H1 (cell line): ENCODE results near the gene ARID3B. TPM values are rescaled to one million over a fixed set of nuclear protein-coding genes. Genes with fewer than 3 reads are reported as not detected.
A peak's percentile ranks its signal among the peaks of the same experiment; 100 is the strongest.

Experiments
- CTCF ChIA-PET: fragments of 300-600 bp; sonication (Branson Sonifier 250); formaldehyde crosslinking; loops from one replicate; lab custom pipeline; 2021; ENCODE audit not compliant: partially characterized antibody; lab: Charles Lee
- POLR2A ChIA-PET: fragments of 300-600 bp; sonication (Branson Sonifier 250); formaldehyde crosslinking; loops from one replicate; lab custom pipeline; 2021; ENCODE audit warnings: inconsistent platforms; ENCODE audit not compliant: partially characterized antibody; lab: Charles Lee
- DNase-seq, 2 experiments: peaks; one replicate each; pipeline versions ENCODE4 v3.0.0 to v3.0.0-alpha.2; 2010 to 2022; ENCODE audit warnings: low spot score in 2 of 2, low read depth in 1 of 2, mixed read lengths in 1 of 2
- FAIRE-seq: peaks from 2 replicates; lab custom pipeline; 2011; peaks lifted over from hg19 to GRCh38; lab: Jason Lieb, UNC
- H2AFZ ChIP-seq: 2 replicates; pipeline ENCODE4 v1.8.1; 2012; ENCODE audit warnings: low read length, inconsistent platforms
- H2AK5ac ChIP-seq: 2 replicates; pipeline ENCODE4 v1.6.1; 2013; ENCODE audit warnings: low read depth, low read length
- H2BK120ac ChIP-seq: replicated peaks from 2 replicates; pipeline ENCODE3; 2013; ENCODE audit warnings: low read depth, low read length, inconsistent platforms
- H2BK12ac ChIP-seq: 2 replicates; pipeline ENCODE4 v1.6.1; 2013; ENCODE audit warnings: low read depth, low read length
- H2BK15ac ChIP-seq: 2 replicates; pipeline ENCODE4 v1.6.1; 2013; ENCODE audit warnings: low read length
- H2BK20ac ChIP-seq: 2 replicates; pipeline ENCODE4 v1.6.1; 2013; ENCODE audit warnings: low read length
- H2BK5ac ChIP-seq: 2 replicates; pipeline ENCODE4 v1.6.1; 2013; ENCODE audit warnings: low read depth, low read length
- H3K14ac ChIP-seq: 2 replicates; pipeline ENCODE4 v1.6.1; 2013; ENCODE audit warnings: inconsistent platforms; ENCODE audit not compliant: insufficient read length
- H3K18ac ChIP-seq: 2 replicates; pipeline ENCODE4 v1.6.1; 2013; ENCODE audit warnings: low read length; ENCODE audit errors: extremely low read depth
- H3K23ac ChIP-seq: 2 replicates; pipeline ENCODE4 v1.6.1; 2013; ENCODE audit warnings: inconsistent platforms; ENCODE audit not compliant: insufficient read length
- H3K23me2 ChIP-seq: 2 replicates; pipeline ENCODE4 v1.6.1; 2013; ENCODE audit warnings: low read depth, low read length
- H3K27ac ChIP-seq: 2 replicates; pipeline ENCODE4 v1.6.1; 2011; ENCODE audit warnings: low read depth, low read length, inconsistent platforms
- H3K27me3 ChIP-seq, 4 experiments: replicated peaks in 1 of 4; 1 replicate in 1 of 4; 2 replicates in 3 of 4; pipeline versions ENCODE4 v1.6.1 to v1.8.1; 2011 to 2013; ENCODE audit warnings: low read length in 3 of 4, mild to moderate bottlenecking in 3 of 4, inconsistent platforms in 2 of 4, mixed read lengths in 2 of 4, moderate library complexity in 1 of 4; ENCODE audit not compliant: control insufficient read depth in 3 of 4, insufficient read depth in 3 of 4; ENCODE audit errors: extremely low read depth in 1 of 4
- H3K36me3 ChIP-seq, 4 experiments: 2 replicates each; pipeline versions ENCODE4 v1.6.1 to v1.8.1; 2011 to 2013; ENCODE audit warnings: mild to moderate bottlenecking in 4 of 4, low read length in 3 of 4, moderate library complexity in 2 of 4, control low read depth in 1 of 4, inconsistent platforms in 1 of 4; ENCODE audit not compliant: insufficient read depth in 4 of 4, control insufficient read depth in 2 of 4
- H3K4ac ChIP-seq: replicated peaks from 2 replicates; pipeline ENCODE3; 2013; ENCODE audit warnings: low read length, low read depth, mixed read lengths, inconsistent platforms; ENCODE audit not compliant: insufficient read length
- H3K4me1 ChIP-seq, 4 experiments: replicated peaks in 1 of 4; 1 replicate in 1 of 4; 2 replicates in 3 of 4; pipeline versions ENCODE4 v1.6.1 to v1.8.1; 2011 to 2013; ENCODE audit warnings: low read length in 3 of 4, inconsistent platforms in 2 of 4, mixed read lengths in 1 of 4; ENCODE audit not compliant: insufficient read depth in 4 of 4, control insufficient read depth in 3 of 4
- H3K4me2 ChIP-seq, 2 experiments: 2 replicates each; pipeline versions ENCODE4 v1.6.1 to v1.8.1; 2011 to 2013; ENCODE audit warnings: low read depth in 2 of 2, low read length in 2 of 2, control low read depth in 1 of 2, inconsistent platforms in 1 of 2, mild to moderate bottlenecking in 1 of 2; ENCODE audit not compliant: insufficient read depth in 1 of 2
- H3K4me3 ChIP-seq, 4 experiments: fragments of 200-600, 300-600 bp in 1 of 4; sonication (generic), shearing (Covaris generic), sonication (Bioruptor Twin) in 1 of 4; 2 replicates each; pipeline versions ENCODE4 v1.5.1 to v1.8.1; 2011 to 2016; ENCODE audit warnings: low read length in 4 of 4, low read depth in 3 of 4, control low read depth in 2 of 4, inconsistent platforms in 2 of 4, mild to moderate bottlenecking in 2 of 4, mixed read lengths in 1 of 4, moderate library complexity in 1 of 4; ENCODE audit not compliant: insufficient read depth in 2 of 4; ENCODE audit errors: extremely low read depth in 1 of 4
- H3K56ac ChIP-seq: replicated peaks from 2 replicates; pipeline ENCODE3; 2013; ENCODE audit warnings: low read depth, mild to moderate bottlenecking, mixed read lengths, low read length, inconsistent platforms; ENCODE audit not compliant: insufficient read length
- H3K79me1 ChIP-seq: 2 replicates; pipeline ENCODE4 v1.6.1; 2013; ENCODE audit warnings: low read depth, low read length, control low read depth
- H3K79me2 ChIP-seq, 2 experiments: 2 replicates each; pipeline versions ENCODE4 v1.6.1 to v1.8.1; 2012 to 2013; ENCODE audit warnings: low read length in 2 of 2, mild to moderate bottlenecking in 2 of 2, inconsistent platforms in 1 of 2; ENCODE audit not compliant: insufficient read depth in 2 of 2, control insufficient read depth in 1 of 2
- H3K9ac ChIP-seq, 4 experiments: replicated peaks in 1 of 4; 1 replicate in 1 of 4; 2 replicates in 3 of 4; pipeline versions ENCODE4 v1.6.1 to v1.8.1; 2011 to 2013; ENCODE audit warnings: low read depth in 3 of 4, low read length in 3 of 4, control low read depth in 2 of 4, mild to moderate bottlenecking in 2 of 4, moderate library complexity in 2 of 4, inconsistent platforms in 1 of 4; ENCODE audit errors: extremely low read depth in 1 of 4
- H3K9me3 ChIP-seq, 2 experiments: 2 replicates each; pipeline versions ENCODE4 v1.6.1 to v1.8.1; 2012 to 2013; ENCODE audit warnings: mild to moderate bottlenecking in 2 of 2, moderate library complexity in 2 of 2, control low read depth in 1 of 2, inconsistent platforms in 1 of 2, low read depth in 1 of 2, low read length in 1 of 2, mixed read lengths in 1 of 2; ENCODE audit not compliant: insufficient read depth in 2 of 2
- H4K20me1 ChIP-seq, 2 experiments: replicated peaks in 1 of 2; 2 replicates each; pipeline versions ENCODE3 to v1.8.1; 2011 to 2013; ENCODE audit warnings: inconsistent platforms in 2 of 2, low read length in 2 of 2, mild to moderate bottlenecking in 1 of 2; ENCODE audit not compliant: insufficient read depth in 2 of 2, control insufficient read depth in 1 of 2
- H4K5ac ChIP-seq: 2 replicates; pipeline ENCODE4 v1.6.1; 2013; ENCODE audit warnings: low read length, low read depth, mixed read lengths, inconsistent platforms; ENCODE audit not compliant: insufficient read length
- H4K8ac ChIP-seq: 2 replicates; pipeline ENCODE4 v1.8.0; 2013; ENCODE audit warnings: mild to moderate bottlenecking, moderate library complexity, low read length, inconsistent platforms; ENCODE audit not compliant: insufficient read depth; ENCODE audit errors: extremely low read depth
- H4K91ac ChIP-seq: replicated peaks from 2 replicates; pipeline ENCODE3; 2013; ENCODE audit warnings: low read length, mixed read lengths, inconsistent platforms; ENCODE audit not compliant: insufficient read length
- ASH2L ChIP-seq: fragments of 200-600, 300-600 bp; sonication (generic); IDR thresholded peaks from one replicate; pipeline ENCODE4 v1.7.1; 2017; ENCODE audit warnings: low read length
- CBX5 ChIP-seq: fragments of 300-800, 300-1000 bp; sonication (generic); IDR thresholded peaks from 2 replicates; pipeline ENCODE4 v1.7.1; 2016; ENCODE audit warnings: antibody characterized with exemption, low read length, low read depth
- CREB1 ChIP-seq: IDR thresholded peaks from 2 replicates; pipeline ENCODE4 v1.6.1; 2012; ENCODE audit warnings: inconsistent platforms
- KDM1A ChIP-seq: fragments of 200-600, 300-600 bp; sonication (generic); IDR thresholded peaks from 2 replicates; pipeline ENCODE4 v1.7.1; 2016; ENCODE audit warnings: mild to moderate bottlenecking, low read length, borderline replicate concordance
- MAFK ChIP-seq: IDR thresholded peaks from 2 replicates; pipeline ENCODE4 v1.6.1; 2012; ENCODE audit warnings: low read depth, mild to moderate bottlenecking, improper control_type of control experiment, low read length
- NANOG ChIP-seq: IDR thresholded peaks from 2 replicates; pipeline ENCODE4 v1.6.1; 2011; ENCODE audit warnings: low read length, low read depth, mild to moderate bottlenecking, inconsistent platforms; ENCODE audit not compliant: insufficient read depth, poor library complexity, severe bottlenecking
- RBBP5 ChIP-seq: IDR thresholded peaks from 2 replicates; pipeline ENCODE4 v1.7.1; 2012; ENCODE audit warnings: low read depth, mild to moderate bottlenecking, inconsistent platforms, low read length, moderate library complexity, borderline replicate concordance
- RNF2 ChIP-seq: fragments of 200-900, 300-1000 bp; sonication (generic); IDR thresholded peaks from 2 replicates; pipeline ENCODE4 v1.7.1; 2016; ENCODE audit warnings: borderline replicate concordance, low read depth, mild to moderate bottlenecking, antibody characterized with exemption, low read length; ENCODE audit not compliant: poor library complexity, severe bottlenecking; ENCODE audit errors: missing control alignments
- SIN3A ChIP-seq, 2 experiments: IDR thresholded peaks in 1 of 2; conservative IDR thresholded peaks in 1 of 2; 2 replicates each; pipeline ENCODE4 v1.6.1; 2011 to 2012; ENCODE audit warnings: low read length in 2 of 2, improper control_type of control experiment in 1 of 2, low read depth in 1 of 2, mild to moderate bottlenecking in 1 of 2
- SIX5 ChIP-seq: IDR thresholded peaks from 2 replicates; pipeline ENCODE4 v1.6.1; 2011; ENCODE audit warnings: mild to moderate bottlenecking, low read depth, low read length
- SP1 ChIP-seq: IDR thresholded peaks from 2 replicates; pipeline ENCODE4 v1.6.1; 2011; ENCODE audit warnings: low read depth, low read length
- SUZ12 ChIP-seq: fragments of 200-600 bp; sonication (generic); IDR thresholded peaks from 2 replicates; pipeline ENCODE4 v1.6.1; 2012; ENCODE audit warnings: mild to moderate bottlenecking, inconsistent platforms, low read length, moderate library complexity, mixed read lengths
- WGBS, 2 experiments: shearing (Covaris generic) in 1 of 2; methylation state at CpG; one replicate each; pipeline versions ENCODE4 v1.1.6 to v1.1.7; 2013 to 2015; ENCODE audit warnings: low lambda C conversion rate in 2 of 2, mixed read lengths in 2 of 2, inconsistent platforms in 1 of 2, low coverage in 1 of 2, missing lambda C conversion rate in 1 of 2; ENCODE audit not compliant: insufficient replicate concordance in 2 of 2, insufficient coverage in 1 of 2, insufficient read length in 1 of 2; ENCODE audit errors: extremely low coverage in 1 of 2, missing lambda C conversion rate in 1 of 2; 5-methylcytosine and 5-hydroxymethylcytosine counted together
- polyA plus RNA-seq, 7 experiments: library from polyadenylated mRNA; depleted of rRNA in 3 of 7; stranded (reverse) in 5 of 7; unstranded in 2 of 7; fragments of >200 nt in 5 of 7; fragments of 200-250 nt in 2 of 7; gene quantifications; 1 replicate in 5 of 7; 2 replicates in 1 of 7; 4 replicates in 1 of 7; pipeline versions ENCODE4 v1.2.1 to v1.2.3, GENCODE V29; 2011 to 2013; ENCODE audit warnings: missing spikeins in 2 of 7, mixed read lengths in 2 of 7
- total RNA-seq: library from RNA; stranded (reverse); fragmentation: NEBNext Ultra II Directional; extraction: Animal tissue kit (Norgen Biotek cat#: 25700); gene quantifications from 2 replicates; pipeline ENCODE4 v1.2.1, GENCODE V29; 2021

The ARID3B gene
- total and polyA plus RNA-seq, 2 of the 8 experiments (the other 6 are each of a cell fraction or from before 2014, with no cell fraction given): 81.0 to 115 TPM

DNA sequence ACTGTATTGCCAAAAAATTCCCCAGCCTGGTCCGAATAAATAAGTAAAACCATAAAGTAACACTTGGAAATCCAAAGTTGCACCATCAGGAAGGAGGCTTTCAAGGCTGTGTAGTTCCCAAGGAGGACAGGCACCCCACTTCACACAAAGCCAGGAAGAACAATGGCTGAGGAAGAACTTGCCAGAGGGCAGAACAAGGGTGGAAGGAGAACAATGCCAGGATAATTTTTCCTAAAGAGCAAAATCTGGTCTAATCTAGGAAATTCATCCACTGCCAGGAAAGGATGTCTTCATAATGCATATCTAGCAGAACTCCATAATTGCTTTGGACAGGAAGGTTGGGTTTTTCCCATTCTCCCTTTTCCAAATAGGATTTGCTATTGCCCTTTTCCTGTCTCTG lies 15.7 kb upstream of the ARID3B start:
- POLR2A ChIA-PET: no interaction called here
- no peak for DNase-seq

More for the DNA sequence above, 15.7 kb upstream of the ARID3B start:
- Histone ChIP-seq H3K36me3 (no peaks in the 10 kb centered on the region), H3K27ac (no peak overlapping the region), H2BK15ac (0 out of 2 replicates have a peak overlapping the region, but pooled peaks have one; percentile 72), H2AFZ (no peak overlapping the region), H2AK5ac (0 out of 2 replicates have a peak overlapping the region, but pooled peaks have one; percentile 86), H3K23ac (no peak overlapping the region), H3K9me3 (no peaks in the 10 kb centered on the region), H4K5ac (no peak overlapping the region), H3K4me1 (peaks cover 0 to 3% (median 2%) of the 10 kb centered on the region in 4 experiments; a peak in 3 of 7 replicates), H4K91ac (no peak overlapping the region), H4K8ac (no peak overlapping the region), H3K79me1 (no peaks in the 10 kb centered on the region), H4K20me1 (no peaks in the 10 kb centered on the region), H3K56ac (no peak overlapping the region), H3K79me2 (no peaks in the 10 kb centered on the region), H2BK12ac (no peak overlapping the region), H2BK20ac (peak overlapping the region; percentile 72), H2BK5ac (no peak overlapping the region), H2BK120ac (no peak overlapping the region), H3K18ac (no peak overlapping the region), H3K9ac (no peak overlapping the region), H3K4me3 (no peak overlapping the region), H3K4me2 (no peak overlapping the region), H3K4ac (no peak overlapping the region), H3K14ac (no peak overlapping the region), H3K23me2 (no peaks in the 10 kb centered on the region; the same call in 1 of the 2 replicates), H3K27me3 (no peaks in the 10 kb centered on the region)
- 72% methylated on average over 1 of the region's 1 CpG; no CpG with 5 or more reads in 1 of the 2 experiments for WGBS, 2 experiments
- CTCF ChIA-PET: interaction anchor here (0.6 kb wide), 1 partner anchor 9 kb away, joined by 3 read pairs; no protein-coding TSS in a partner anchor
- TF ChIP-seq ASH2L (no peak), SP1 (no peak), SIN3A (conservative IDR thresholded peaks at IDR 0.05 in 1 of 2, IDR thresholded peaks at IDR 0.05 in 1 of 2; ENCODE audit: low read depth in 1 of 2, low read length in 2 of 2) (no peak), KDM1A (no peak), RBBP5 (no peak), MAFK (no peak), SIX5 (no peak), CBX5 (no peak), SUZ12 (no peak), NANOG (no peak), RNF2 (no peak), CREB1 (no peak)
- no peak for FAIRE-seq
